HepG2 (cell line): ENCODE results near the gene MYOM1.

Experiments used
- FOXJ3 ChIP-seq: sonication (generic); formaldehyde crosslinking; IDR thresholded peaks from 2 replicates; pipeline ENCODE4 v1.4.0; 2020; ENCODE audit warnings: missing genetic modification reagents, mild to moderate bottlenecking, borderline replicate concordance
- FOXK2 ChIP-seq: fragments of 450-650 bp; IDR thresholded peaks from 2 replicates; pipeline ENCODE4 v1.6.1; 2016
- KLF9 ChIP-seq: IDR thresholded peaks from 2 replicates; pipeline ENCODE4 v1.6.1; 2016; ENCODE audit warnings: low read depth
- MYNN ChIP-seq: sonication (generic); formaldehyde crosslinking; IDR thresholded peaks from 2 replicates; pipeline ENCODE4 v1.4.0; 2020; ENCODE audit warnings: mild to moderate bottlenecking, low read depth, missing genetic modification reagents
- POLR2AphosphoS5 ChIP-seq: IDR thresholded peaks from 2 replicates; pipeline ENCODE4 v1.6.1; 2012; ENCODE audit warnings: low read depth, low read length
- SRF ChIP-seq: IDR thresholded peaks from 2 replicates; pipeline ENCODE4 v1.6.1; 2011; ENCODE audit warnings: mild to moderate bottlenecking, low read depth, low read length, moderate library complexity
- SRSF9 ChIP-seq: fragments of 200-400 bp; formaldehyde crosslinking; IDR thresholded peaks from 2 replicates; pipeline ENCODE4 v1.6.1; 2018; ENCODE audit warnings: borderline replicate concordance, mild to moderate bottlenecking, low read depth, low read length; ENCODE audit not compliant: insufficient read depth, poor library complexity, severe bottlenecking
- ZBTB7A ChIP-seq: sonication (generic); formaldehyde crosslinking; IDR thresholded peaks from 2 replicates; pipeline ENCODE4 v1.8.0; 2022; ENCODE audit warnings: mild to moderate bottlenecking, missing genetic modification reagents
- ZNF24 ChIP-seq: fragments of 450-650 bp; IDR thresholded peaks from 2 replicates; pipeline ENCODE4 v1.6.1; 2017; ENCODE audit warnings: antibody characterized with exemption, mild to moderate bottlenecking
- ZNF766 ChIP-seq: sonication (generic); formaldehyde crosslinking; IDR thresholded peaks from 2 replicates; pipeline ENCODE4 v1.5.0; 2020; ENCODE audit warnings: missing genetic modification reagents, borderline replicate concordance
- TF ChIP-seq, protein P1 (sequence below): sonication (generic); formaldehyde crosslinking; IDR thresholded peaks from 2 replicates; pipeline ENCODE4 v1.5.0; 2020; ENCODE audit warnings: mild to moderate bottlenecking, missing genetic modification reagents, moderate library complexity
- TF ChIP-seq, protein P2 (sequence below): sonication (generic); formaldehyde crosslinking; IDR thresholded peaks from 2 replicates; pipeline ENCODE4 v1.4.0; 2020; ENCODE audit warnings: mild to moderate bottlenecking, missing genetic modification reagents, borderline replicate concordance
- TF ChIP-seq, protein P3 (sequence below): sonication (generic); formaldehyde crosslinking; IDR thresholded peaks from 2 replicates; pipeline ENCODE4 v1.4.0; 2020; ENCODE audit warnings: low read depth, mild to moderate bottlenecking, missing genetic modification reagents

DNA sequence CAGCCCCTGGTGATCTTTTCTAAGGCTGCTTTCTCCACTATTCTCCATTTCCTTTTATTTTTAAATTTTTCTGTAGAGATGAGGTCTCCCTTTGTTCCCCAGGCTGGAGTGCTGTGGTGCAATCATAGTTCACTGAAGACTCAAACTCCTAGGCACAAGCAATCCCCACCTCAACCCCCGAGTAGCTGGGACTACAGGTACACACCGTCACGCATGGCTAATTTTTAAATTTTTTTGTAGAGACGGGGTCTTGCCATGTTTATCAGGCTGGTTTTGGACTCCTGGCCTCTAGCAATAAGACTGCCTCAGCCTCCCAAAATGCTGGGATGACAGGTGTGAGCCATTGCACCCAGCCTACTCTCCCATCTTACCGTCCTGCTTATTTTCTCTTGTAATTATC is 184.1 kb downstream of the MYOM1 start:
- TF ChIP-seq, protein P1, sequence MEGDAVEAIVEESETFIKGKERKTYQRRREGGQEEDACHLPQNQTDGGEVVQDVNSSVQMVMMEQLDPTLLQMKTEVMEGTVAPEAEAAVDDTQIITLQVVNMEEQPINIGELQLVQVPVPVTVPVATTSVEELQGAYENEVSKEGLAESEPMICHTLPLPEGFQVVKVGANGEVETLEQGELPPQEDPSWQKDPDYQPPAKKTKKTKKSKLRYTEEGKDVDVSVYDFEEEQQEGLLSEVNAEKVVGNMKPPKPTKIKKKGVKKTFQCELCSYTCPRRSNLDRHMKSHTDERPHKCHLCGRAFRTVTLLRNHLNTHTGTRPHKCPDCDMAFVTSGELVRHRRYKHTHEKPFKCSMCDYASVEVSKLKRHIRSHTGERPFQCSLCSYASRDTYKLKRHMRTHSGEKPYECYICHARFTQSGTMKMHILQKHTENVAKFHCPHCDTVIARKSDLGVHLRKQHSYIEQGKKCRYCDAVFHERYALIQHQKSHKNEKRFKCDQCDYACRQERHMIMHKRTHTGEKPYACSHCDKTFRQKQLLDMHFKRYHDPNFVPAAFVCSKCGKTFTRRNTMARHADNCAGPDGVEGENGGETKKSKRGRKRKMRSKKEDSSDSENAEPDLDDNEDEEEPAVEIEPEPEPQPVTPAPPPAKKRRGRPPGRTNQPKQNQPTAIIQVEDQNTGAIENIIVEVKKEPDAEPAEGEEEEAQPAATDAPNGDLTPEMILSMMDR (CRISPR knock-in tag), result no peak
- TF ChIP-seq MYNN (CRISPR knock-in tag), result no peak
- TF ChIP-seq ZNF24, result no peak
- no peak for TF ChIP-seq SRSF9
- TF ChIP-seq KLF9 (CRISPR knock-in tag), result no peak
- TF ChIP-seq FOXK2, result no peak
- no peak for TF ChIP-seq SRF
- no peak for TF ChIP-seq ZBTB7A (CRISPR knock-in tag)
- TF ChIP-seq FOXJ3 (CRISPR knock-in tag), result no peak
- no peak for TF ChIP-seq ZNF766 (CRISPR knock-in tag)
- TF ChIP-seq, protein P2, sequence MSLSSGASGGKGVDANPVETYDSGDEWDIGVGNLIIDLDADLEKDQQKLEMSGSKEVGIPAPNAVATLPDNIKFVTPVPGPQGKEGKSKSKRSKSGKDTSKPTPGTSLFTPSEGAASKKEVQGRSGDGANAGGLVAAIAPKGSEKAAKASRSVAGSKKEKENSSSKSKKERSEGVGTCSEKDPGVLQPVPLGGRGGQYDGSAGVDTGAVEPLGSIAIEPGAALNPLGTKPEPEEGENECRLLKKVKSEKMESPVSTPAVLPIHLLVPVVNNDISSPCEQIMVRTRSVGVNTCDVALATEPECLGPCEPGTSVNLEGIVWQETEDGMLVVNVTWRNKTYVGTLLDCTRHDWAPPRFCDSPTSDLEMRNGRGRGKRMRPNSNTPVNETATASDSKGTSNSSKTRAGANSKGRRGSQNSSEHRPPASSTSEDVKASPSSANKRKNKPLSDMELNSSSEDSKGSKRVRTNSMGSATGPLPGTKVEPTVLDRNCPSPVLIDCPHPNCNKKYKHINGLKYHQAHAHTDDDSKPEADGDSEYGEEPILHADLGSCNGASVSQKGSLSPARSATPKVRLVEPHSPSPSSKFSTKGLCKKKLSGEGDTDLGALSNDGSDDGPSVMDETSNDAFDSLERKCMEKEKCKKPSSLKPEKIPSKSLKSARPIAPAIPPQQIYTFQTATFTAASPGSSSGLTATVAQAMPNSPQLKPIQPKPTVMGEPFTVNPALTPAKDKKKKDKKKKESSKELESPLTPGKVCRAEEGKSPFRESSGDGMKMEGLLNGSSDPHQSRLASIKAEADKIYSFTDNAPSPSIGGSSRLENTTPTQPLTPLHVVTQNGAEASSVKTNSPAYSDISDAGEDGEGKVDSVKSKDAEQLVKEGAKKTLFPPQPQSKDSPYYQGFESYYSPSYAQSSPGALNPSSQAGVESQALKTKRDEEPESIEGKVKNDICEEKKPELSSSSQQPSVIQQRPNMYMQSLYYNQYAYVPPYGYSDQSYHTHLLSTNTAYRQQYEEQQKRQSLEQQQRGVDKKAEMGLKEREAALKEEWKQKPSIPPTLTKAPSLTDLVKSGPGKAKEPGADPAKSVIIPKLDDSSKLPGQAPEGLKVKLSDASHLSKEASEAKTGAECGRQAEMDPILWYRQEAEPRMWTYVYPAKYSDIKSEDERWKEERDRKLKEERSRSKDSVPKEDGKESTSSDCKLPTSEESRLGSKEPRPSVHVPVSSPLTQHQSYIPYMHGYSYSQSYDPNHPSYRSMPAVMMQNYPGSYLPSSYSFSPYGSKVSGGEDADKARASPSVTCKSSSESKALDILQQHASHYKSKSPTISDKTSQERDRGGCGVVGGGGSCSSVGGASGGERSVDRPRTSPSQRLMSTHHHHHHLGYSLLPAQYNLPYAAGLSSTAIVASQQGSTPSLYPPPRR (CRISPR knock-in tag), result no peak
- TF ChIP-seq POLR2AphosphoS5, result no peak
- TF ChIP-seq, protein P3, sequence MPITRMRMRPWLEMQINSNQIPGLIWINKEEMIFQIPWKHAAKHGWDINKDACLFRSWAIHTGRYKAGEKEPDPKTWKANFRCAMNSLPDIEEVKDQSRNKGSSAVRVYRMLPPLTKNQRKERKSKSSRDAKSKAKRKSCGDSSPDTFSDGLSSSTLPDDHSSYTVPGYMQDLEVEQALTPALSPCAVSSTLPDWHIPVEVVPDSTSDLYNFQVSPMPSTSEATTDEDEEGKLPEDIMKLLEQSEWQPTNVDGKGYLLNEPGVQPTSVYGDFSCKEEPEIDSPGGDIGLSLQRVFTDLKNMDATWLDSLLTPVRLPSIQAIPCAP (CRISPR knock-in tag), result no peak
